ENCODE measurements around the gene NUDT8. TPM values are rescaled to one million over a fixed set of nuclear protein-coding genes. Genes with fewer than 3 reads are reported as not detected.

Gene NUDT8
- total and polyA plus RNA-seq, 2 of the 8 experiments (the other 6 are each of a cell fraction or from before 2014, with no cell fraction given): 7.2 to 8.3 TPM

DNA sequence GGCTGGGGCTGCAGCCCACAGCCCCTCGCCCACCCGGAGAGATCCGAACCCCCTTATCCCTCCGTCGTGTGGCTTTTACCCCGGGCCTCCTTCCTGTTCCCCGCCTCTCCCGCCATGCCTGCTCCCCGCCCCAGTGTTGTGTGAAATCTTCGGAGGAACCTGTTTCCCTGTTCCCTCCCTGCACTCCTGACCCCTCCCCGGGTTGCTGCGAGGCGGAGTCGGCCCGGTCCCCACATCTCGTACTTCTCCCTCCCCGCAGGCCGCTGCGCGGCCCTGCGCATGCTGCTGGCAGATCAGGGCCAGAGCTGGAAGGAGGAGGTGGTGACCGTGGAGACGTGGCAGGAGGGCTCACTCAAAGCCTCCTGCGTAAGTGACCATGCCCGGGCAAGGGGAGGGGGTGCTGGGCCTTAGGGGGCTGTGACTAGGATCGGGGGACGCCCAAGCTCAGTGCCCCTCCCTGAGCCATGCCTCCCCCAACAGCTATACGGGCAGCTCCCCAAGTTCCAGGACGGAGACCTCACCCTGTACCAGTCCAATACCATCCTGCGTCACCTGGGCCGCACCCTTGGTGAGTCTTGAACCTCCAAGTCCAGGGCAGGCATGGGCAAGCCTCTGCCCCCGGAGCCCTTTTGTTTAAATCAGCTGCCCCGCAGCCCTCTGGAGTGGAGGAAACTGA, 45.4 kb downstream of the NUDT8 start:
- Histone ChIP-seq H3K27ac (ENCODE audit: low read depth, low read length) (peak overlapping the region; percentile 75), H2AFZ (ENCODE audit: low read length) (no peak overlapping the region), H4K5ac (ENCODE audit: insufficient read length, low read depth, low read length) (no peak overlapping the region), H2BK5ac (ENCODE audit: low read depth, low read length) (peak overlapping the region; percentile 88), H3K4me2 (ENCODE audit: insufficient read depth in 1 of 2, low read depth in 2 of 2, low read length in 2 of 2) (peak overlapping the region; percentile 86 to 92), H2BK20ac (ENCODE audit: low read length) (no peak overlapping the region), H3K9me3 (ENCODE audit: insufficient read depth in 2 of 2, low read depth in 1 of 2, low read length in 1 of 2) (no peaks in the 10 kb centered on the region), H3K14ac (ENCODE audit: insufficient read length) (no peak overlapping the region), H3K18ac (ENCODE audit: extremely low read depth, low read length) (peak overlapping the region; percentile 71), H2BK15ac (ENCODE audit: low read length) (no peak overlapping the region; the same call in 1 of the 2 replicates), H4K91ac (replicated peaks; ENCODE audit: insufficient read length, low read length) (peak overlapping the region; percentile 70), H3K36me3 (ENCODE audit: control insufficient read depth in 2 of 4, insufficient read depth in 4 of 4, low read length in 3 of 4) (peaks cover 6 to 34% (median 21%) of the 10 kb centered on the region in 4 experiments; a peak in 6 of 8 replicates), H4K20me1 (replicated peaks in 1 of 2; ENCODE audit: control insufficient read depth in 1 of 2, insufficient read depth in 2 of 2, low read length in 2 of 2) (peaks cover 8 to 10% of the 10 kb centered on the region in 2 experiments), H3K79me2 (ENCODE audit: control insufficient read depth in 1 of 2, insufficient read depth in 2 of 2, low read length in 2 of 2) (peaks cover 0 to 27% of the 10 kb centered on the region in 2 experiments; a peak in 2 of 4 replicates), H2BK12ac (ENCODE audit: low read depth, low read length) (peak overlapping the region; percentile 80; the same call in 1 of the 2 replicates), H2BK120ac (replicated peaks; ENCODE audit: low read depth, low read length) (no peak overlapping the region), H3K4me1 (replicated peaks in 1 of 4; ENCODE audit: control insufficient read depth in 3 of 4, insufficient read depth in 4 of 4, low read length in 3 of 4) (peaks cover 5 to 33% (median 17%) of the 10 kb centered on the region in 4 experiments), H4K8ac (ENCODE audit: extremely low read depth, insufficient read depth, low read length) (peak overlapping the region; percentile 95; the same call in 1 of the 2 replicates), H3K4me3 (ENCODE audit: extremely low read depth in 1 of 4, insufficient read depth in 2 of 4, low read depth in 3 of 4, low read length in 4 of 4) (peak overlapping the region; percentile 51 to 87 (median 77)), H3K23ac (ENCODE audit: insufficient read length) (no peak overlapping the region), H3K4ac (replicated peaks; ENCODE audit: insufficient read length, low read depth, low read length) (no peak overlapping the region), H3K9ac (replicated peaks in 1 of 4; ENCODE audit: extremely low read depth in 1 of 4, low read depth in 3 of 4, low read length in 3 of 4) (peak overlapping the region; percentile 55 to 84 (median 79)), H3K56ac (replicated peaks; ENCODE audit: insufficient read length, low read depth, low read length) (peak overlapping the region; percentile 70), H2AK5ac (ENCODE audit: low read depth, low read length) (peak overlapping the region; percentile 17; the same call in 1 of the 2 replicates), H3K23me2 (ENCODE audit: low read depth, low read length) (peaks cover 5% of the 10 kb centered on the region; the same call in 1 of the 2 replicates), H3K27me3 (replicated peaks in 1 of 4; ENCODE audit: control insufficient read depth in 3 of 4, extremely low read depth in 1 of 4, insufficient read depth in 3 of 4, low read length in 3 of 4) (0 out of 7 replicates have a peak, but pooled peaks cover 0 to 2% (median 0%) of the 10 kb centered on the region in 4 experiments), H3K79me1 (ENCODE audit: low read depth, low read length) (peaks cover 10% of the 10 kb centered on the region)
- peak in 1 of 2 experiments; percentile 60 for DNase-seq (ENCODE audit: low read depth in 1 of 2, low spot score in 2 of 2)
- CTCF ChIA-PET (ENCODE audit: partially characterized antibody): interaction anchor here (0.6 to 4.3 kb wide), 8 partner anchors 9 to 341 kb away, joined by 3 to 20 read pairs (median 8); no protein-coding TSS in a partner anchor
- no peak for FAIRE-seq
- POLR2A ChIA-PET (ENCODE audit: partially characterized antibody): interaction anchor here (1.1 to 6.7 kb wide), 15 partner anchors 10 to 232 kb away, joined by 3 to 71 read pairs (median 17); partner anchors contain the start of gene NUDT8
- 16% methylated on average over 28 of the region's 33 CpGs; no CpG with 5 or more reads in 1 of the 2 experiments for WGBS, 2 experiments (ENCODE audit: extremely low coverage in 1 of 2, insufficient coverage in 1 of 2, insufficient read length in 1 of 2, insufficient replicate concordance in 2 of 2, low coverage in 1 of 2, low lambda C conversion rate in 2 of 2, missing lambda C conversion rate in 1 of 2)
- TF ChIP-seq PHF8 (conservative IDR thresholded peaks at IDR 0.05; ENCODE audit: low read depth, low read length) (no peak), SP4 (IDR thresholded peaks at IDR 0.05; ENCODE audit: low read length) (no peak), CHD1 (IDR thresholded peaks at IDR 0.05; ENCODE audit: low read depth, low read length) (no peak), GTF2F1 (IDR thresholded peaks at IDR 0.05; ENCODE audit: borderline replicate concordance, low read depth, low read length) (no peak), NANOG (IDR thresholded peaks at IDR 0.05; ENCODE audit: insufficient read depth, low read depth, low read length, poor library complexity, severe bottlenecking) (no peak), YY1 (IDR thresholded peaks at IDR 0.05; ENCODE audit: low read depth, low read length) (no peak), BRCA1 (IDR thresholded peaks at IDR 0.05; ENCODE audit: low read depth, low read length) (no peak), RBBP5 (IDR thresholded peaks at IDR 0.05; ENCODE audit: borderline replicate concordance, low read depth, low read length) (0 out of 2 replicates have a peak, but pooled peaks have one; percentile 33), RNF2 (IDR thresholded peaks at IDR 0.05; ENCODE audit: borderline replicate concordance, low read depth, low read length, missing control alignments, poor library complexity, severe bottlenecking) (no peak)
- TF ChIP-seq, protein P1, sequence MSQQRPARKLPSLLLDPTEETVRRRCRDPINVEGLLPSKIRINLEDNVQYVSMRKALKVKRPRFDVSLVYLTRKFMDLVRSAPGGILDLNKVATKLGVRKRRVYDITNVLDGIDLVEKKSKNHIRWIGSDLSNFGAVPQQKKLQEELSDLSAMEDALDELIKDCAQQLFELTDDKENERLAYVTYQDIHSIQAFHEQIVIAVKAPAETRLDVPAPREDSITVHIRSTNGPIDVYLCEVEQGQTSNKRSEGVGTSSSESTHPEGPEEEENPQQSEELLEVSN (IDR thresholded peaks at IDR 0.05): peak; percentile 74
